ENCODE results near the gene HOXA2.

The HOXA2 gene

DNA sequence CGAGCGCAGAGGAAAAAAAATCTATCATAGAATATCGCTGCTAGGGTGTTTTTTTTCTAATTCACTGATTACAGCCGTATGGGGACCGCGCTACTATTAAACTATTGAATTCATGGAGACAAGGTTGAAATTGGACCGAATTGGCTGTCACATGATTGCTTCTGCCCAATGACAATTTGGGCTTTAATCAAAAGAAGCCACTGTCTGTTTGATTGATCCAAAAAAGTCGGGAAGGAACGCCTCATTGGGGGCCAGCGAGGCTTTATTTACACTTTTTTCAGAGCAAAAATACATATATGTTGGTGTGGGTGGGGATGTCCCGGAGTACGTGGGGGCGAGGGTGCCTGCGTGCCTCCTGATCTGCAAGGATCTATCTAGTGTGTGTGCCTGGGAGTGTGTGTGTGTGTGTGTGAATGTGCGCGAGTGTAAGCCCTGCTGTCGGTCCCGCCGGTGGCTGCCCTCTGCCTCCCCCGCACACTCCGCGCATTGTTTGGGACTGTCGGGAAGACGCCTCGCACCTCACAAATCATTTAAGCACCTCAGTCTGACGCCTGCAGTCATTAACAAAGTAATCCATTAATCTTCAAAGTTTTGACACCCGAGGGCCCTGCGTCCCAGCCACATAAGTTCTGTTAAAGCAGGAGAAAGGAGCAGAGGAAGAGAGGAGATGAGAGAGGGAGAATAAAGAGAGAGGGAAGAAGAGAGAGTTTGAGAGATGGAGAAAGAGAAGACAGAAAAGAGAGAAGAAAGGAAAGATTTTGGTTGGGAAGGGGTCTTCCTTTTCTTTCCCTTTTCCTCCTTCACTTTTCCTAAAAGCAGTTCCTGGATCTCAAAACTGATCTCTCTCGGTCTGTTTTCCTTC, at the start of gene HOXA2:
Gene HOXA2, minus strand, starts transcription at position 103 of the 862 bp plus-strand sequence. CDS start 183 bp downstream, outside the sequence.
- DNase-seq (ENCODE audit: low read depth in 4 of 4, low spot score in 1 of 4): no peak

DNA sequence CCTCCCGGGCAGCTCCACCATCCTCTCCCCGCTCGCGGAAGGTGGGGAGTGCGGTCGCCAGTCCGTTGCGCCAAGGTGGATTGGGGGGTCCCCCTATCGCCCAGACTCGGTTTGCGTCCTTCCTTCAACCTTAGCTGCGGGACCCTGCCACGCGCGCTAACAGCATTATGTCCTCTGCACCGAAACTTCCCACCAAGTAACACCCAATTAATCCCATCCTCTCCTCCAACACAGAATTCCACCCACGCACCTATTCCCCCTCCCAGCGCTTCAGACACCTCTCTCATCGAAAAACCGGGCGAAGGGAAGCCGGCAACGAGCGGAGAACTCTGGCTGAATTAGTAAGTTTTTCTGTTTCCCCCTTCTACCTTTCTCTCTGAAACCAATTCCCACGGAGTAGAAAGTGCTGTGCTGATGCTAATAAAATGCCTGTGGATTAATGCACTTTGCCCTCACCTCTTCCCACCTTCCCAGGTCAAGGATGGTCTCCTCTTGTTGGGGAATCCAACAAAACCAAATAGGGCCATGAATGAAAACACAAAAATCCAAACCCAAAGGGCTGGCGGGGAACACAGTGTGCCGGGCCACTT, 49.0 kb upstream of the HOXA2 start:
- no peak for DNase-seq (ENCODE audit: low read depth in 4 of 4, low spot score in 1 of 4)

DNA sequence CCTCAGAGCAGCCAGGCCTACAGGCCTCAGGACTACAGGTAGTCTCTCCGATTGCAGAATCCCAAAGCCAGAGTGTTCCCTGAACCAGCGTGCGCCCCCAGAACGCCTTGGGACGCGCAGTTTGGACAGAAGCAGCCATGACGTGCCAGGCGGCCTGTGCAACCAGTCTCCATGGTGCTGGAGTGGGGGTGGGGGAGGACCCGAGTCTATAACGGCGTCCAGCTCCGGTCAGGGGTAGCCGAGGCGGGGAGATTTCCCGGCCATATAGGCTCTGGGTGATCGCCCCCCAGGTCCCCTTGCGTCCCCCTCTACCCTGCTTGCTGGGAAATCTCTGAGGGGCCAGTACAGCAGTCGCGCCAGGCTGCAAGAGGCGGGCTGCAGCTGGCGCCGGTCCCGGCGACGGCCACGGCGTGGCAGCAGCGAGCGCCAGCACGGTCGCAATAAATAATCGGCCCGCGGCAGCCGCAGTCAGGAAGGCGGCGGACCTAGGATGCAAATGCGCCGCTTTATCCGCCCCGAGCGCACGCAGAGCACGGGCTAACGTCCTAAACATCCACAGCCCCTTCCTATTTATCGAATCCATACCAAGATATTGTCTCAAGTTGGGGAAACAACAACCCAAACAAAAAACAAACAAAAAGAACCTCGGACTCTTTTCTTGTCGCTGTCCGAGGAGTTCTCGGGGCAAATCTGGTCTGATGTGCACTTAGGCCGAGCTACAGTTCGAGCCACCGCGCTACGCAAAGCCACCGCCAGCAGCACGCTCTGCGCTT, 48.3 kb upstream of the HOXA2 start:
- peak in 2 of 4 experiments; percentile 41 to 46 for DNase-seq (ENCODE audit: low read depth in 4 of 4, low spot score in 1 of 4)

DNA sequence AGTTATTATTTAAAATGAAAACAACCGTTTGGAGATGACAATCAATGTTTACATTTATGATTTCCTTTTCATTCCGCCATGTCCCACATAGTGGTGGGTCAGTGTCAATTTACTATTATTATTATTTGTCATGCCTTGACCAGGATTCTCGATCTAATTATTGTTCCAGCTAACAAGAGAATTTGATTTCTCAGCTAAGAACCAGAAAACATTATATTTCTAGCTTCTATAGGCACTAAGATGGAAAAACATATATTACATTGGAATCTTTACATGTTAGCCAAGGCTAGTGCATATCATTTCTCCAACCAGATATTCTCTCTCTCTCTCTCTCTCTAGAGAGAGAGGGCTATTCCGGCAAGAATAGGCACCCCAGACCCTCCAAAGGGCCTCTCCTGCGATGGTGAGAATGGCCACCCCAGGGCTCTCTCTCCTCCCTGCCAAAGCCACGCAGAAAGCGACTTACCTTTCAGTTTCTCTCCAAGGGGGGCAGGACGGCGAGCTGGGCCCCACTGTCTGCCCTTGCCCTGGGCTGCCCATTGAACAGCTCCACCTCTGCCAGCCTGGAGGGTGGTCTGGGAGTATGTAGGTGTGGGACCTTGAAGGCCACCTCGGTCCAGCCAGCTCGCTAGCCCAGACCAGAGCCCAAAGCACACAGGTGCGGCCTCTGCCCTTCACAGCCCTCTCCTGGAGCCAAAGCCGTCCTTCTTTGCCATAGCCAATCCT, 47.5 kb upstream of the HOXA2 start:
- no peak for DNase-seq (ENCODE audit: low read depth in 4 of 4, low spot score in 1 of 4)

DNA sequence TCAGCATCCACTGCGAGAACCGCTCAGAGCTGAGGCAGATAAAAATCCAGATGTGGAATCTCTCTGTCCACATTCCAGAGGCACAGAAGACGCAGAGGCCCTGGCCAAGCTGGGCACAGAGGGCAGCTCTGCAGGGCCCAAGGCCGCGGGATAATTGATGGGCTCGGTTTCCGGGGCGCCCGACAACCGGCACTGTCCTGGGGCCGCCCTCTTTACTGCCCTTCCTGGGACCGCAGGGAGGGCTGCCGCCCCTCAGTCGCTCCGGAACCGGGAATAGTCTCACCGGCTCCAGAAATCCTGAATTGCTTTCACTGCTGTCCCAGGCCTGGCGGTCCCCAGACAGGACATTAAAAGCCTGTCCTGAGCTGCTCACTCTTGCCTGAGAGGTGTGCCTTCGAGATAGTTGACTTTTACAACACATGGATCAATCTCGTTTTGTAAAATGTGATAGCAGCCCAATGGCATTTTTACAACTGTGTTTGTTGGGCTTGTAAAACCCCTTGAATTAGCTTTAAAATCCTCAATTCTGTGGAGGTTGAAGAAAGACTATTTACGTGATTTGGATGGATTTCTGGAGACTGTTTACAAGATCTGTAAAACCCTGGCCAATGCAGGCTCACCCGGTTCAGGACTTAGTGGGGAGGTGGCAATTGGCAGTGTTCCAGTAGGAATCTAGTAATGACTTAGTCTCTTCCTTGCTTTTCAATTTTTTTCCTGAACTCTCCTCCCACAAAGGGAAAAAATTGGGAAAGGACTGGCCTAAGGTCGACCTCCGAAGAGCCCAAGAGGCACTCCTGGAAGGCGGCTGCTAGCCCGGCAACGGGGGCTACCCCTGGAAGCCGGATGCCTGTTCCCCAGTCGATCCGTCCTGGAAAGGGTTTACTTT, 46.5 kb upstream of the HOXA2 start:
- no peak for DNase-seq (ENCODE audit: low read depth in 4 of 4, low spot score in 1 of 4)

DNA sequence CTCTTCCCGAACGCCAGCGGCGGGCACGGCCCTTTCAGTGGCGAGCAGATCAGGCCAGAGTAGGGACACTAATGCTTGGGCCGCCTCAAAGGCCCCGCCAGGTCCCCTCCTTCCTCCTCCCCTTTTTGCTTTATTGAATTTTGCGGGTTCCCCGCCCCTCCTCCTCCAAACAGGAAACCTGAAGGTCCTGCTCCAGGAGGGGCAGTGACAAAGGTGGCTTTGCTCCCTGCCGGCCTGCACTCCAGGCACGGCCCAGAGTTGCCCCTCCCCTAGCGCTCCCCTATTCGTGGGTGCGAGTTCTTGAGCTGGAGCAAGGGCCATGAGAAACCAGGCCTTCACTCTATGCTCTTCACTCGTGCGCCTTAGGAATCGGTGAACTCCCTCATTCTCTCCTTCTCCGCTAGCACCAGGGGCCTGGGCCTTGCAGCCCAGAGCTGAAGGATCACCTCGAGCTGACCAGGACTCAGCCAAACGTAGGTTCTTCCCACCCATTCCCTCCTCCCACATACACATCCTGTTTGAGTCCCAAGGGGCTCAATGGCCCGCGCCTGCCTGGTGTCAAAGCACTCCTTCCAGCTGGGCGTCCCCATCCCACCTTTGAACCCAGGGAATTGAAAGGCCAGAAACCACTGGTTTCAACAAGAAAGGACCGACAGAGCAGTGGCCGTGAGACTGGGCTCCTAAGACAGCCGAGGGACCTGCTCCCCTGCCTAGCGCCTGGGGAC, 45.7 kb upstream of the HOXA2 start:
- no peak for DNase-seq (ENCODE audit: low read depth in 4 of 4, low spot score in 1 of 4)

DNA sequence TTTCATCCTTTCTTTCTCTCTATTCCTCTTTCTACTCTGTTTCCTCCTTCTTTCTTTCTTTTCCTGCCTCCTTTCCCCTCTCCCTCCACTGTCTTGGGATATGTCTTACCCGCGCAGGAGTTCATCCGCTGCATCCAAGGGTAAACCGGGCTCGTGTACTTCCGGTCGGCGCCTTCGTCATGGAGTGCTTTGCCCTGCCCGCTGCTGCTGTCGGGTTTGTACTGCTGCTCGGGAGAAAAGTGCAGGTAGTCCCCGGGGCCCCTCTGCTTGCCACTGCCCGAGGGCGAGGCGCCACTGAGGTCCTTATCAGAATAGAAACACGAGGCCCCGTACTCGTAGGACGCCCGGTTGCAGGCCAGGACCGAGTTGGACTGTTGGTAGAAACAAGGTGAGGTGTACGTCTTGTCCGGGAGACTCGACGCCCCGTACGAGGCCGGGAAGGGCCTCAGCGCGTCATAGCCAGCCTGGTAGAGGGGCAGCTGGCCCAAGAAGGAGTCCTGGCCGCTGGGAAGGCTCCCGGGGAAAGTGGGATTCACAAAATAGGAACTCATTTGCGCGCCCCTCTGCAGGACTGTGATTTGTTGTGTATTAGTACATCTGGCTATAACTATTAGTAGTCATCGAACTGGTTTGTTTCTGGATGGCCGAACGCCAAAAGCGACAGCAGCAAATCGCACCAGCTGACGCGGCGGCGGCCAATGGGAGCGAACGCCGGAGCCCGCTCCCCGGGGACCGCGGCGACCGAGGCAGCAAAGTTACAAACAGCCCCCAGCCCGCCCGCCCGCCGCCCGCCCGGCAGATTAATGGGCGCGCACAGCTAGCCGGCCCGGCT, 44.9 kb upstream of the HOXA2 start, which contains the start of gene HOXA6:
Gene HOXA6, minus strand, starts transcription at position 576 of the 832 bp plus-strand sequence. Its CDS starts 25 bp downstream, at position 551.
- DNase-seq (ENCODE audit: low read depth in 4 of 4, low spot score in 1 of 4): no peak

DNA sequence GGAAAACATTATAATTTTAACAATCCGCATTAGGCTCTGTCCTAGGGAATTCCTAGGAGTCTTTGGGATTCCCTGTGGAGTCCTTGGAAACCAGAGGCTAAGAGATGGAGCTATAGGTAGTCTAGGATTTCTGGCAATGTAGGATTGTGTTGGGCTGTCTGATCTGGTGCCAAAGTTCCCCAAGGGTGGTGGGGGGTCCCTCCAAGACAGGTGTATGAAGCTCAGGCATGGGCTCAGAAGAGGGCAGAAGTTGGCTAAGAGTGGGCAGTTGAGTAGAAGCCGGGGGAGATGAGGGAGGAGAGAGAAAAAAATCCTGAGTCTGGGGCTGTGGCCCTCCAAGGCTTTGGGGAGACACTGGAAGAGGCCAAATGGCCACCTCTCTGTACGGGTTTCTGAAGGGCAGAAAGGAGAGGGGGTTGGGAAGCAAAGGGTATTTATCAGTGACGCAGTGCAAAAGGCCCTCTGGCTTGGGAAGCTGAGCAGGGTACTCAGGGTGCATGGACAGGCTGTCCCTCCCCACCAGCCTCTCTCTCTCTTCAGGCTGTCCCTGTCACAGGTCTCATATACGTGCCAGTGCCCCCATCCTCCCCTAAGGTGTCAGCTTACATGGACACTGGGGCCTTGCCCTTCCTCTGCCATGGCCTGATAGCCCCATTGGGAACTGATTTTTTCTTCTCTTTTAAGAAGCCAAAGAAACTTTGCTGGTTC, 44.2 kb upstream of the HOXA2 start:
- no peak for DNase-seq (ENCODE audit: low read depth in 4 of 4, low spot score in 1 of 4)

DNA sequence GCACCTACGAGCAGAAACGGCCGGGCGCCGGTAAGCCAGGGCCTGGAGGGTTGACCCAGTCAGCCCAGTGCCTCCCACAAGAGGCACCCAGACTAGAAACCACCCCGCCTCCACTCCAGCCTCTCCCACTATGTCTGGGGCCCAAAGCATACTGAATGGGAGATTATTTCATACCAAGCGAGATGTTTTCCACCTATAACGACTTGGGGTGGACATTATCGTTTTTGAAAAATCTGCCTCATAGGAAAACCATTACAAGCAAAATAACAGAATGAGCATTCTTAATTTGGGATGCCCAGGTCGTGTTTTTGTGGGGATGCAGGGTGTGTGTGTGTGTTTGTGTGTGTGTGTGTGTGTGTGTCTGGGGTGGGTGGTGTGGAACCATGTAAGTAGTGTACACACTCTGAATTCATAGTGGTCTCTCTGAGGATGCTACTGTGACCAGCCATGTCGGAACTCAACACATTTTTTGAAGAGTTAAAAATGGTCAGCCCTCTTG, 43.5 kb upstream of the HOXA2 start:
- no peak for DNase-seq (ENCODE audit: low read depth in 4 of 4, low spot score in 1 of 4)

DNA sequence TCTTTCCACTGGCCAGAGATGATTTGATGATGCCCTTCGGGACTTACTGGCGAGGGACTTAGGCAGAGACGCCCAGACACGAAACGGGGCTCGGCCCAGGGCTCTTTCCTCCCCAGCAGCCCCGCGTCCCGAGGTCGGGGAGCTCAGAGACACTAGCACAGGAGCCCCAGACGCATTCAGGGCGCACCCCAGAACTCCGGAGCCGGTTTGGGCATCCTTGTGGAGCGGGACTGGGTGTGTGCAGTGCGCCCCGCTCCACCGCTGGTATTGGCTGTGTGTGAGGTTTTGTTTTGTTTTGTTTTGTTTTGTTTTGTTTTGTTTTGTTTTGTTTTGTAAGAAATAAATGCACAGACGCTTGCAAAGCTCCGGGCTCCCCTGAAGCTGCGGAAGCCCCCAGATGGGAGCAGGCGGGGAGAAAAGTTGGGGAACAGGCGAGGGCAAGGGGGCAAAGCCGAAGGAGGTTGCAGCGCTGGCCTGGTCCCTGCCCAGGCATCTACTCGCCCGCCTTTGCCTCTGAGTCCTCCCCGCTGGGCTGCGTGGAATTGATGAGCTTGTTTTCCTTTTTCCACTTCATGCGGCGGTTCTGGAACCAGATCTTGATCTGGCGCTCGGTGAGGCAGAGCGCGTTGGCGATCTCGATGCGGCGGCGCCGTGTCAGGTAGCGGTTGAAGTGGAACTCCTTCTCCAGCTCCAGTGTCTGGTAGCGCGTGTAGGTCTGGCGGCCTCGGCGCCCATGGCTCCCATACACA, 42.9 kb upstream of the HOXA2 start:
- no peak for DNase-seq (ENCODE audit: low read depth in 4 of 4, low spot score in 1 of 4)

DNA sequence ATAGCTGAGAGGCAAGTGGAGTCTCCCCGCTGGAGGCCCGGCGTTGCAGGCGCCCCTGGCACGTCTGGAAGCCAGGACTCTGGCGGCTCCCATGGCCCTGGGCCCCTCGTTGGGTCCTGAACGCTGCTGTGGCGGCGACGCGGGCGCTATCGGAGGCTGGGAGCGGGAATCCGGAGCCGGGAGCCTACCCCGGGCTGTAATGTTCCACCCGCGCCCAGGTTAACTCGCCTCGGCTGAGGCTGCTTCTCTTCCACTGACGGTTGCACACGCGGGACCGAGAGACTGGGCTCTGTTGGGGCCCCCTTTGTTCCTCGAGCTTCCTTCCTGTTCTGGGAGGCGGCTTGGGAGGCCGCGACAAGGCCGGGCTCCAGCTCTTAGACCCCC, 42.3 kb upstream of the HOXA2 start:
- DNase-seq (ENCODE audit: low read depth in 4 of 4, low spot score in 1 of 4): no peak

DNA sequence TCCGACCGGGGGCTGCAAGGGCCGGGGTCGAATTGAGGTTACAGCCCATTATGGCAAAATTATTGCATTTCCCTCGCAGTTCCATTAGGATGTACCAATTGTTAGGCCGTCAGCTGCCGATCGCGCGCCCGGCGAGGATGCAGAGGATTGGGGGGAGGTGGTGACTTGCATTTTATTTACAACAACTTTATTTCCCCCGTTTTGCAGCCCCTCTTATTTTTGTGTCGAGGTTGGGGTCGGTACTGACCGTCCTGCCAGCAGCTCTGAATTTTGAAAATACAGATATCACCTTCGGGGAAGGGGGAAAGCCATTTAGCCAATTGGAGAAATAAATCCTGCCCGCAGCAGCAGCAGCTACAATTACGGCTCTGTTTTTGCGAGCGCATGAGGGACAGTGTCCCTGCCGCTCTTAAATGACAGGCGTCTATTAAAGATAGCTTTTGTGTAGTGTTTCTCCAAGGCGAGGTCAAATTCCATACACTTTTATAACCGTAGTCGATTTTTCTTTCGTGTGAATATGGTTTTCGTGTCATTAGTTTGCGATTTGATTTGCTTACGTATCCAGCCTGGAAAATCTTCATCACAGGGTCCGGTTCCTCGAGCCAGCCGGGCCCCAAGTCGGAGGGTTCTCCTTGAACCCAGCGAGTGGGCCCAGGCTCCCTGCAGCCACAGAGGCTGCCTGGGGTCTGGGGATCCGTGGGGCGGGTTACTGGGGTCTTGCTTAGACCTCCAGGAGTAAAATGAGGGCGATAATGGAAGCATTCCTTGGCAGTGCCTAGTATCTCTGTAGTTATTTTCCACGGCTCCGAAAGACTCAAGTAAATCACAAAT, 41.7 kb upstream of the HOXA2 start:
- DNase-seq (ENCODE audit: low read depth in 4 of 4, low spot score in 1 of 4): no peak

DNA sequence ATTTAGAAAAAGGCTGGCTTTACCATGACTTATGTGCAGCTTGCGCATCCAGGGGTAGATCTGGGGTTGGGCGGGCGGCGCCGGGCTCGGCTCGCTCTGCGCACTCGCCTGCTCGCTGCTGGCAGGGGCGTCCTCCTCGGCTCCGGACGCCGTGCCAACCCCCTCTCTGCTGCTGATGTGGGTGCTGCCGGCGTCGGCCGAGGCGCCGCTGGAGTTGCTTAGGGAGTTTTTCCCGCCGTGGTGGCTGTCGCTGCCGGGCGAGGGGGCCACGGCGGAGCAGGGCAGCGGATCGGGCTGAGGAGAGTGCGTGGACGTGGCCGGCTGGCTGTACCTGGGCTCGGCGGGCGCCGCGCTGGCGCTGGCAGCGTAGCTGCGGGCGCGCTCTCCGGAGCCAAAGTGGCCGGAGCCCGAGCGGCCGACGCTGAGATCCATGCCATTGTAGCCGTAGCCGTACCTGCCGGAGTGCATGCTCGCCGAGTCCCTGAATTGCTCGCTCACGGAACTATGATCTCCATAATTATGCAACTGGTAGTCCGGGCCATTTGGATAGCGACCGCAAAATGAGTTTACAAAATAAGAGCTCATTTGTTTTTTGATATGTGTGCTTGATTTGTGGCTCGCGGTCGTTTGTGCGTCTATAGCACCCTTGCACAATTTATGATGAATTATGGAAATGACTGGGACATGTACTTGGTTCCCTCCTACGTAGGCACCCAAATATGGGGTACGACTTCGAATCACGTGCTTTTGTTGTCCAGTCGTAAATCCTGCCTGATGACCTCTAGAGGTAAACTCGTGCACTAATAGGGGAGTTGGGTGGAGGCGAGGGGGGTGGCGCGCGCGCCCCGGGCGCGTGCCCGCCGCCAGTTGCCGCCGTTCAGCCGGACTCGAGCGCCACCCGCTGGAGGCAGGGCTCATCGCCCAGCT, 40.8 kb upstream of the HOXA2 start, which contains the start of gene HOXA5:
Gene HOXA5, minus strand, starts transcription at position 659 of the 927 bp plus-strand sequence. Its CDS starts 74 bp downstream, at position 585.
- no peak for DNase-seq (ENCODE audit: low read depth in 4 of 4, low spot score in 1 of 4)

DNA sequence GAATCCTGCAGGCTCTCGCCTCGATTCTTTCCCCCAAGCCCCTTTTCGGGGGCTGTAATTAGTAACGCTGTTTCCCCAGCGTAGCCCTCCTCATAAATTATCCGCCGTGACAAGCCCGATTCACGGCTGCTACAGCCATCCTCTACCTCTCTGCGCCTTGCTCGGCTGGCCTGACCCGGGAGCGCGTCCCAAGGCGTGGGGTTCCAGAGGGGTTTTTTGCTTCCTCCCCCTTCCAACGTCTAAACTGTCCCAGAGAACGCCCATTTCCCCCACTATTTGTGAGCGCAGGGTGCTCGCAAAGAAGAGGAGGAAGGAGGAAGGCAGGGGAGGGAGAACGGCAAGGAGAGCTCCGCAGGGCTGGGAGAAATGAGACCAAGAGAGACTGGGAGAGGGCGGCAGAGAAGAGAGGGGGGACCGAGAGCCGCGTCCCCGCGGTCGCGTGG, 40.1 kb upstream of the HOXA2 start:
- no peak for DNase-seq (ENCODE audit: low read depth in 4 of 4, low spot score in 1 of 4)

All from stimulated activated CD4-positive, alpha-beta T cell treated with anti-CD3 and anti-CD28 coated beads, Interleukin-1b, Interleukin-23, amount 100 ng/mL, for 24 hours (primary cell).